ENCODE data around the gene ZNF532.

GRCh38 chr18:58970943-58971790 lies 106.5 kb downstream of the ZNF532 start:
- TF ChIP-seq CTCF (conservative IDR thresholded peaks at IDR 0.05; ENCODE audit: low read depth, low read length) (no peak), EZH2 (IDR thresholded peaks at IDR 0.05; ENCODE audit: borderline replicate concordance, low read depth, low read length, poor library complexity, severe bottlenecking) (no peak)
